ENCODE measurements around the gene HAND1.

HAND1 gene

DNA sequence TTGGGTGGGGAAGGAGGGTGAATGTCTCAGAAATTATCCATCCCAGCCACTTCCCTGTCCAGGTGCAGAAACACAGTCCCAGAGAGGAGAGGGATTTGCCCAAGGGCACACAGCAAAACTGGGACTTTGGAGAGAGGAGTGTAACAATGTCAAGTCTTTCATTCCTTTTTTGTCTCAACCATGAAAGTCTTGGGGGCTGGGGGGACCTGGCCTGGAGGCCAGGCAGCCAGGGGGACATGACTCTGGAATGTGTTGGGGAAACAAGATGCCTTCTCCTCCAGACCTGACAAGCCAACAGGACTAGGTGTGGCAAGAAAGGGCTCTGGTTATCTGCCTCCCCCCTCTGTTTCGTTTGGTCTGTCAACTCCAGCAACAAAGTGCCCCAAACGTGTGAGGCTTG, 13.9 kb upstream of the HAND1 start:
- TF ChIP-seq, protein P1, sequence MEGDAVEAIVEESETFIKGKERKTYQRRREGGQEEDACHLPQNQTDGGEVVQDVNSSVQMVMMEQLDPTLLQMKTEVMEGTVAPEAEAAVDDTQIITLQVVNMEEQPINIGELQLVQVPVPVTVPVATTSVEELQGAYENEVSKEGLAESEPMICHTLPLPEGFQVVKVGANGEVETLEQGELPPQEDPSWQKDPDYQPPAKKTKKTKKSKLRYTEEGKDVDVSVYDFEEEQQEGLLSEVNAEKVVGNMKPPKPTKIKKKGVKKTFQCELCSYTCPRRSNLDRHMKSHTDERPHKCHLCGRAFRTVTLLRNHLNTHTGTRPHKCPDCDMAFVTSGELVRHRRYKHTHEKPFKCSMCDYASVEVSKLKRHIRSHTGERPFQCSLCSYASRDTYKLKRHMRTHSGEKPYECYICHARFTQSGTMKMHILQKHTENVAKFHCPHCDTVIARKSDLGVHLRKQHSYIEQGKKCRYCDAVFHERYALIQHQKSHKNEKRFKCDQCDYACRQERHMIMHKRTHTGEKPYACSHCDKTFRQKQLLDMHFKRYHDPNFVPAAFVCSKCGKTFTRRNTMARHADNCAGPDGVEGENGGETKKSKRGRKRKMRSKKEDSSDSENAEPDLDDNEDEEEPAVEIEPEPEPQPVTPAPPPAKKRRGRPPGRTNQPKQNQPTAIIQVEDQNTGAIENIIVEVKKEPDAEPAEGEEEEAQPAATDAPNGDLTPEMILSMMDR (IDR thresholded peaks at IDR 0.05) = no peak

DNA sequence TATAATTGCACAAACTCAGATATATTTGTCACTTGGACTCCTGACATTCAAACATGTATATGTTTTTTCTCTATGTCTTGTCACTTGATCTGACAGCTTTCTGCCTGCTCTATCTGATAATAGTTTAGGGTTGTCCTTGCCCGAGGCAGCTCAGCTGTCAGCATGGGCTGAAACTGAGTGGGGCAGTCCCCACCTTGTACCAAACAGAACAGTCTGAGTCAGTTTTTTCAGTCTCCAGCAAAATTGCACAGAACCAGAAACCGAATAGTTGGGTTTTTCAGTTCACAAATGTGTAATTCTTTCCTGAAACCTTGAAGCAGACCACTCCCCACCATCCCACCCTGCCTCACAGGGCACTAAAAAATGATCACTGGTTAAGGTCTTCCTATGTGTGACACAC, 9.5 kb upstream of the HAND1 start:
- TF ChIP-seq, protein P1 (IDR thresholded peaks at IDR 0.05) = no peak

DNA sequence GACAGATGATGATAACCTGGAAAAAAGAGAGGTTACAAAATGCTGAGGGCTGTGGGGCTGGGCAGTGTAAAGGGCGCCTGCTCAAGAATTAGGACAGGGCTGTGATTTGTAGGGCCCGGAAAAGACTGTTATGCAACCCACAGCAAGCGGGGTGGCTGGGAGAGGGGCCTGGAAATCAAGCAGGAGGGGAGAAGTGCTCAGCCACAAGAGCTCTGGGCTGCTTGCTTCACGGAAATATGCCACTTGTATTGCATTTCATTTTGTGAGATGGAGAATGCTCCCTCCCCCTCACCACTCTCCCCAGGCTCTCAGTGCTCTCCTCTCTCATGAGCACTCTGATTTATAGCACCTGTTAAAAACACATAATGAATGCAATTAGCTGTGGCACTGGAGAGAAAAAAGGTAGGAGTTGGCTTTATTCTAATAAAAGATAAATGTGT, 8.4 kb upstream of the HAND1 start:
- TF ChIP-seq, protein P1 (IDR thresholded peaks at IDR 0.05) = no peak

DNA sequence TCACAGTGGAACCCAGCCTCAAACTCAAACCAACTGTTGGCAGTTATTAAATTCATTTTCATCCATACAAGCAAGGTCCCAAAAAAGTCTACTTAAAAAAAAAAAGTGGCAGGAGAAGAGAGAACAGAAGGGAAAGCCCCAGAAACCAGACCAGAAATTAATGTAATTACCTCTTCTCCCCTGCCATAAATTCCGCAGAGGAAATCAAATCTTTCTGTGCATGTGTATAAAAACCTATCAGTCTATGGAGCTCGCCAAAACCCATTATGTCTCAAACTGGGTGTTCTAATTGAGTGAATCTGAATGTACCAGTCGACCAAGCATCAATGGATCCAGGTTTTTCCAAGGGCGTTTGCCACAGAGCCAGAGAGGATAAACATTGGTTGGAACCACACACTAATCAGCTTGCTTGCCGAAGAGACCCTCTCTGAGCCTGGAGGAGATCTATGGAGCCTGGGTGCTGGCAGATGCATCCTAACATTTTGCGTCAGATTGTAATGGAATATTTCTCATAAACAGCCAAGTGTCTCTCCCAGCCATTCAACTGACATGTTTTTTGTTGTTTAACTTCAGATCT, 7.9 kb upstream of the HAND1 start:
- TF ChIP-seq, protein P1 (IDR thresholded peaks at IDR 0.05) = no peak

DNA sequence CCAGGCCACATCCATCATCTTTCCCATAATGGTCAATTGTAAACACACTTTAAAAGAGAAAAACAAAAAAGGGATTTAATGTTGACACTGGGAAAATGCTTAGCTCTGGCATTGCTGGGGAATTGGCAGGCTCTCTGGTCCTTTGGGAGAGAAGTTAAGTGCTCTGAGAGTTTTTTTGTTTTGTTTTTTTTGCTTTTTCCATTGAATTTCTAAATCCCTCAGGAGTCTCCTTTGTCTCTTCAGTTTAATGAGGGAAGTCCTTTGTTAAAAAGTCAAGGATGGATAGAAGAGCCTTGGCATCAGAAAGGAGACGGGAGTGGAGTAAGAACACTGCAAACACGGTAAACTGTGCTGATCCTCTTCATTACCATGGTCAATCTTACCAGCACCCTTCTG, 7.1 kb upstream of the HAND1 start:
- TF ChIP-seq, protein P1 (IDR thresholded peaks at IDR 0.05) = no peak

DNA sequence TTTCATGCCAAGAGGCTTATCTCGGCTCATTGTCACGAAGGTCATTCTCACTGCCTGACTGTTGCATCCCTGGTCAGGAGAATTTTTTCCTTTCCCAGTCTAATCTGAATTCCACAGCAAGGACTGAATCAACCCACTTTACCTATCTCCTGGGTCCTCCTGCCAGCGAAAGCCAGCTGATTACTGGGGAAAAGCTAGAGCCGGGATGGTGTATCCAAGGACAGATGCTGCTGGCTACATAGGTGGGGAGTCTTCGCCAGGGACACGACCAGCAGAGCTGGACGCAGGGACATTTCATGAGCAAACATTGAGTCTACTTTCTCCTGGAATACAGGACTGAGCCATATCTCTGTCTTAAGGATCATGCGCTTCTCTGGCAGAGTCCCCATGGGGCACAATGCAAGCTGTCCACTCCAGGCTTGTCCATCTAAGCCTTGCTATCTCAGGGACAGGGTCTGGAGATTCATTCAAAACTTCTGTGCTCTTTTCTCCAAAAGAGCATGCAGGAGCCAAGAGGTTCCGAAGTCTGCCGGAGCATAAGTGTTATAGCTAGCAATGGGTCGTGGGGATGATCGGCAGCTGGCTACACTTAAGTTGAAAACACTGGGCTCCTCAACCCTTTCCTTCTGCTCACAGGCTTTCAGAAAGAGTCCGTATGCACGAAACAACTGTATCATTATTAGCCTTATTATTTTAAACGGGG, 6.5 kb upstream of the HAND1 start:
- TF ChIP-seq, protein P1 (IDR thresholded peaks at IDR 0.05) = no peak

DNA sequence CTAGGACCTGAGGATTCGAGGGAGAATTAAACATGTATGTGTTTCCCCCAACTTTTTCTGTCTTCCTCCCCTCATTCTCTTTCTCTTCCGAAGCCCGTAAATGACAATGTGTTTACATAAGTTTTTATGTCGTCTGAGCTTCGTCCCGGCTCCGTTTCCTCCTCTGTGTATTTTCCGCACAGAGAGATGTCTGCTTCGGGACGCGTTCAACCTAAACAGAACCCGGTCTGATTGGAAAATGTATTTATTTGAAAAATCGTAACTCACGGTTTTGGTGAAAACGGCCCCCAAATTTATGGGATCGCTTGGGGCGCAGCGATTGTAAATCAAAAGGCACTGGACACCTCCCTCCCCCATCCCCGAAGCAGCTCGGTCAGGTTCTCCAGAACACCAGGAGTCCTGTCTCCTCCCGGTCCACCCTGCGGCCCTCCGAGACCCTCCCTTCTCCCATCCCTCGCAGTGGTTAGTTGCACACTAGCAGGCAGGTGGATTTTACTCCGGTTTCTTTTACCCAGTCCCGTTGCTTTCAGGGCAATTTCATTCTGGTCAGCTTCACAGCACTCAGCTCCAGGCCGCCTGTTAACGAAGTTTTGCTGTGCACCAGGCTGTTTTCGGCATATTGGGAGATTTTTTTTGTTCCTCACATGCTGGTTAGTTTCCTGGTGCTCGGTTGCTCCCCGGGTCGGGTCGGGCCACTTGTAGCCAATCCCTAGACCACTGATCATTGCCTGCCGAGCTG, 5.8 kb upstream of the HAND1 start:
- TF ChIP-seq, protein P1 (IDR thresholded peaks at IDR 0.05) = no peak
